RWPE2 (cell line): ENCODE measurements around the gene EXD3.
"Not testable (repeated sequence)": the region's sequence is repeated elsewhere in the genome, so short reads cannot be mapped to it uniquely, and the experiment has no call there.

Source experiments
- ATAC-seq: fragments of 200-7000 bp; cut with Tn5 transposase; 3 replicates; pipeline ENCODE4 v1.9.1; 2021; ENCODE audit warnings: low read depth
- DNase-seq: peaks from one replicate; pipeline ENCODE4 v3.0.0-alpha.2; 2020; ENCODE audit warnings: low spot score
- H3K27ac ChIP-seq: fragments of 450-650 bp; 2 replicates; pipeline ENCODE4 v1.5.1; 2017; ENCODE audit warnings: mild to moderate bottlenecking; ENCODE audit not compliant: poor library complexity, severe bottlenecking
- H3K27me3 ChIP-seq: fragments of 250-450 bp; sonication (Bioruptor Pico); 2 replicates; pipeline ENCODE4 v1.5.1; 2021; ENCODE audit warnings: mild to moderate bottlenecking, moderate library complexity; ENCODE audit not compliant: insufficient read depth, poor library complexity, severe bottlenecking
- H3K36me3 ChIP-seq: fragments of 250-450 bp; sonication (Bioruptor Pico); 2 replicates; pipeline ENCODE4 v1.5.1; 2020; ENCODE audit warnings: low read depth, mild to moderate bottlenecking, moderate library complexity
- H3K4me1 ChIP-seq: fragments of 250-450 bp; sonication (Bioruptor Pico); 2 replicates; pipeline ENCODE4 v1.5.1; 2021; ENCODE audit warnings: mild to moderate bottlenecking, moderate library complexity; ENCODE audit not compliant: insufficient read depth, poor library complexity, severe bottlenecking
- H3K4me3 ChIP-seq: fragments of 250-450 bp; sonication (Bioruptor Pico); 2 replicates; pipeline ENCODE4 v1.5.1; 2021; ENCODE audit warnings: mild to moderate bottlenecking, moderate library complexity; ENCODE audit not compliant: severe bottlenecking
- H3K9me3 ChIP-seq: fragments of 250-450 bp; sonication (Bioruptor Pico); 2 replicates; pipeline ENCODE4 v1.5.1; 2021; ENCODE audit warnings: mild to moderate bottlenecking, moderate library complexity; ENCODE audit not compliant: severe bottlenecking
- TF ChIP-seq, protein P1 (sequence below): fragments of 450-650 bp; IDR thresholded peaks from one replicate; pipeline ENCODE4 v1.5.1; 2017; ENCODE audit warnings: mild to moderate bottlenecking, moderate library complexity; ENCODE audit not compliant: poor library complexity, severe bottlenecking

EXD3 gene

DNA sequence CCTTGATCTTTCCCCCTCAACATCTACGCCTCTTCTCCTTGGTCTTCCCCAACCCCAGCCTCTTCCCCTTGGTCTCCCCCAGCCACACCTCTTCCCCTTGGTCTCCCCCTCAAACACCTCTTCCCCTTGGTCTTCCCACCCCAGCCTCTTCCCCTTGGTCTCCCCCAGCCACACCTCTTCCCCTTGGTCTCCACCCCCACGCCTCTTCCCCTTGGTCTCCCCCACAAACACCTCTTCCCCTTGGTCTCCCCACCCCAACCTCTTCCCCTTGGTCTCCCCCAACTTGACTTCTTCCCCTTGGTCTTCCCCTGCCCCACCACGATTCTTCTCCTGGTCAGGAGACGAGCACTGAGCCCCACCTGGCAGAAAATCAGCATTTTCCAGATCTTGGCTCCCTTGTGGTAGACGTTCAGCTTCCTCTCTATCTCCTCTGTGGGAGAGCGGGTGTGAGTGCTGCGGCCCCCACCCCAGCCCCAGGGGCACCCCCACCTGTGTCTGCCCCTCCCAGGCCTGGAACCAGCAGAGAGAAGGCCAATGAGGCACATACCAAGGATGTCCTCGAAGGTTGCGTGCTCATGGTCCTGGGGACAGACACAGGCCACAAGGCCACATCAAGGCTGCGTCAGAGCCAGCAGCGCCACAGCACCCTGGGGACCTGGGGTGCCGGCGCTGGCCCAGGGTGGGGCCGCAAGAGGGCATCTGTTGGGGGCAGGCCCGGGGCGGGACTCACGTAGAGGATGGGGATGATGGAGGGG is 29.2 kb upstream of the EXD3 start:
- TF ChIP-seq, protein P1, sequence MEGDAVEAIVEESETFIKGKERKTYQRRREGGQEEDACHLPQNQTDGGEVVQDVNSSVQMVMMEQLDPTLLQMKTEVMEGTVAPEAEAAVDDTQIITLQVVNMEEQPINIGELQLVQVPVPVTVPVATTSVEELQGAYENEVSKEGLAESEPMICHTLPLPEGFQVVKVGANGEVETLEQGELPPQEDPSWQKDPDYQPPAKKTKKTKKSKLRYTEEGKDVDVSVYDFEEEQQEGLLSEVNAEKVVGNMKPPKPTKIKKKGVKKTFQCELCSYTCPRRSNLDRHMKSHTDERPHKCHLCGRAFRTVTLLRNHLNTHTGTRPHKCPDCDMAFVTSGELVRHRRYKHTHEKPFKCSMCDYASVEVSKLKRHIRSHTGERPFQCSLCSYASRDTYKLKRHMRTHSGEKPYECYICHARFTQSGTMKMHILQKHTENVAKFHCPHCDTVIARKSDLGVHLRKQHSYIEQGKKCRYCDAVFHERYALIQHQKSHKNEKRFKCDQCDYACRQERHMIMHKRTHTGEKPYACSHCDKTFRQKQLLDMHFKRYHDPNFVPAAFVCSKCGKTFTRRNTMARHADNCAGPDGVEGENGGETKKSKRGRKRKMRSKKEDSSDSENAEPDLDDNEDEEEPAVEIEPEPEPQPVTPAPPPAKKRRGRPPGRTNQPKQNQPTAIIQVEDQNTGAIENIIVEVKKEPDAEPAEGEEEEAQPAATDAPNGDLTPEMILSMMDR: no peak
- Histone ChIP-seq H3K4me3 (no peak overlapping the region), H3K27me3 (no peaks in the 10 kb centered on the region), H3K27ac (no peak overlapping the region), H3K9me3 (no peaks in the 10 kb centered on the region), H3K36me3 (peaks cover 25% of the 10 kb centered on the region), H3K4me1 (no peaks in the 10 kb centered on the region)
- ATAC-seq (no peak), DNase-seq (peak; percentile 26)

DNA sequence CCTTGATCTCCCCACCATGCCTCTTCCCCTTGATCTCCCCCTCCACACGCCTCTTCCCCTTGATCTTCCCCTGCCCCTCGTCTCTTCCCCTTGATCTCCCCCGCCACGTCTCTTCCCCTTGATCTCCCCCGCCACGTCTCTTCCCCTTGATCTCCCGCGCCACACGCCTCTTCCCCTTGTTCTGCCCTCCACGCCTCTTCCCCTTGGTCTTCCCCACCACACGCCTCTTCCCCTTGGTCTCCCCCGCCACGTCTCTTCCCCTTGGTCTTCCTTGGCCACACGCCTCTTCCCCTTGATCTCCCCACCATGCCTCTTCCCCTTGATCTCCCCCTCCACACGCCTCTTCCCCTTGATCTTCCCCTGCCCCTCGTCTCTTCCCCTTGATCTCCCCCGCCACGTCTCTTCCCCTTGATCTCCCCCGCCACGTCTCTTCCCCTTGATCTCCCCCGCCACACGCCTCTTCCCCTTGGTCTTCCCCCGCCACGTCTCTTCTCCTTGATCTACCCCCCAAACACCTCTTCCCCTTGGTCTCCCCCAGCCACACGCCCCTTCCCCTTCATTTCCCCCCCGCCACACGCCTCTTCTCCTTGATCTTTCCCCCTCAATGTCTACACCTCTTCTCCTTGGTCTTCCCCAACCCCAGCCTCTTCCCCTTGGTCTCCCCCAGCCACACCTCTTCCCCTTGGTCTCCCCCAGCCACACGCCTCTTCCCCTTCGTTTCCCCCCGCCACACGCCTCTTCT is 28.5 kb upstream of the EXD3 start:
- H3K27me3 ChIP-seq, H3K4me3 ChIP-seq, DNase-seq, H3K27ac ChIP-seq, H3K9me3 ChIP-seq, H3K4me1 ChIP-seq, ATAC-seq: not testable (repeated sequence)
- H3K36me3 ChIP-seq: peaks cover 23% of the 10 kb centered on the region

DNA sequence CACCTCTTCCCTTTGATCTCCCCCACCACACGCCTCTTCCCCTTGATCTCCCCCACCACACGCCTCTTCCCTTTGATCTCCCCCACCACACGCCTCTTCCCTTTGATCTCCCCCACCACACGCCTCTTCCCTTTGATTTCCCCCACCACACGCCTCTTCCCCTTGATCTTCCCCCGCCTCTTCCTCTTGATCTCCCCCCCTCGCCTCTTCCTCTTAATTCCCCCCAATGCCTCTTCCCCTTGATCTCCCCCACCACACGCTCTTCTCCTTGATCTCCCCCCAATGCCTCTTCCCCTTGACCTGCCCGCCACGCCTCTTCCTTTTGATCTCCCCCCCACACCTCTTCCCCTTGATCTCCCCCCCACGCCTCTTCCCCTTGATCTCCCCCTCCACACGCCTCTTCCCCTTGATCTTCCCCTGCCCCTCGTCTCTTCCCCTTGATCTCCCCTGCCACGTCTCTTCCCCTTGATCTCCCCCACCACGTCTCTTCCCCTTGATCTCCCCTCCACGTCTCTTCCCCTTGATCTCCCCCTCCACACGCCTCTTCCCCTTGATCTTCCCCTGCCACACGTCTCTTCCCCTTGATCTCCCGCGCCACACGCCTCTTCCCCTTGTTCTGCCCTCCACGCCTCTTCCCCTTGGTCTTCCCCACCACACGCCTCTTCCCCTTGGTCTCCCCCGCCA is 27.7 kb upstream of the EXD3 start:
- not testable (repeated sequence) for H3K27ac ChIP-seq, ATAC-seq, H3K9me3 ChIP-seq, H3K27me3 ChIP-seq, DNase-seq, H3K4me3 ChIP-seq, H3K4me1 ChIP-seq
- H3K36me3 ChIP-seq: peaks cover 23% of the 10 kb centered on the region

DNA sequence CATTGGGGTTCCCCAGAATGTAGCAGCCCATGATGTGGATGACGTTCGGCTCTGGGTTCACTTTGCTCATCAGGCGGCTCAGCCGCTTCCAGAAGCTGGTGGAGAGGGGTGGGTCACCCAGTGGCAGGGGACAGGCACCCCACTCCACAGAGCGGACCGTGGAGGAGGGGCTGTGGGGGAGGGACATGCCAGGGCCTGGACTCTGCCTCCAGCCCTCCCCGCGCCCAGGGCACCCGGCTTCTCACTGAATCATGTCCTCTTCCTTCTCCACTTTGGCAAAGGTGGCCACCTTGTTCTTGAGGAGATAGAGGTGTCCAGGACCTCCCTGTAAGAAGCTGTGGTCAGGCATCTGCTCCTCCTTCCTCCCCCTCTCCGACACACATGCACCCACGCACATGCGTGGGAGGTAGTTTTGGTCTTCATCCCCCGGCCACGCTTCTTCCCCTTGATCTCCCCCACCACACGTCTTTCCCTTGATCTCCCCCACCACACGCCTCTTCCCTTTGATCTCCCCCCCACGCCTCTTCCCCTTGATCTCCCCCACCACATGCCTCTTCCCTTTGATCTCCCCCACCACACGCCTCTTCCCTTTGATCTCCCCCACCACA is 27.1 kb upstream of the EXD3 start:
- Histone ChIP-seq H3K27me3 (no peaks in the 10 kb centered on the region), H3K4me3 (no peak overlapping the region), H3K9me3 (no peaks in the 10 kb centered on the region), H3K36me3 (peaks cover 23% of the 10 kb centered on the region), H3K4me1 (peaks cover 4% of the 10 kb centered on the region), H3K27ac (no peak overlapping the region)
- DNase-seq (no peak), ATAC-seq (no peak)
- TF ChIP-seq, protein P1: no peak

DNA sequence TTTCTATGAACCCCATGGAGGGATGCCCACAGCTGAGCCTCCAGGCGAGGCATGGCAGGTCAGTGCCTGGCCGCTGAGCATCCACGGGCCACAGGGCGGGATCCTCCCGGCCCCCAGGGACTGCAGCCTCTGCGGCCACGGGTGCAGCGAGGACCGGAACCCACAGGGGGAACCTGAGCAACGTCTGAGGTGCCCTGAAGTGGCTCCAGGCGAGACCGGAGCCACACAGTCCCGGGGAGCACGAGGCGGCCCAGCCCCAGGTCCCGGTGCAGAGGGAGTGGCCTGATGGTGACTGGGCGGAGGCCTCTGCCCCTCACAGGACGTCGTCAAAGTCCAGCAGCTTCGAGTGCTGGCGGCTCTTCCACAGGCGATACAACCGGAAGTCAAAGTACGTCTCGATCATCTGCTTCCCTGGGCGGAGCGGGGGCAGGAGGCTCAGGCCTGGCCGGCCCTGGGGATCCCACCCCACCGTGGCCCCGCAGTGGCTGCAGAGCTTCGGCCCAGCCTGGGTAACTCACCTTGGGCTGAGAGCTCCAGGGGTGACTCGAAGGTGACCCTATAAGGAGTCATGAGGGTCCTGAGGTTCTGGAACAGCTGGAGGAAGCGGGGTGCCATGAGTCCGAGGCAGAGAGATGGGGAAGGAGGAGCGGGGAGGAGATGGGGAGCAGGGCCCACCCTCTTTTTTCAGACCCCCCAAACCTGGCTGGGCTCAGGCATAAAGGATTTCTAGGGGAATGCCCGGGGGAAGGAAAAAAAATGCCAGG is 26.3 kb upstream of the EXD3 start:
- Histone ChIP-seq H3K36me3 (peaks cover 15% of the 10 kb centered on the region), H3K4me3 (no peak overlapping the region), H3K9me3 (no peaks in the 10 kb centered on the region), H3K27me3 (no peaks in the 10 kb centered on the region), H3K4me1 (peaks cover 4% of the 10 kb centered on the region), H3K27ac (no peak overlapping the region)
- DNase-seq (no peak), ATAC-seq (no peak)
- TF ChIP-seq, protein P1: no peak
